Loucy (cell line): ENCODE results near the gene ASXL1.

Experiments used
- H2AFZ ChIP-seq: fragments of 200-600 bp; sonication (generic); 2 replicates; pipeline ENCODE4 v1.6.0; 2016; ENCODE audit warnings: antibody characterized with exemption, mild to moderate bottlenecking, low read length, moderate library complexity
- H3F3A ChIP-seq: fragments of 200-600 bp; 2 replicates; pipeline ENCODE4 v1.6.0; 2016; ENCODE audit warnings: antibody characterized with exemption, low read depth, mild to moderate bottlenecking
- H3K27me3 ChIP-seq: fragments of 200-600 bp; sonication (generic); 2 replicates; pipeline ENCODE4 v1.6.1; 2014; ENCODE audit warnings: low read length, mild to moderate bottlenecking; ENCODE audit not compliant: insufficient read depth, poor library complexity, severe bottlenecking
- H3K36me3 ChIP-seq: fragments of 200-600 bp; sonication (generic); 2 replicates; pipeline ENCODE4 v1.6.1; 2016; ENCODE audit warnings: low read length; ENCODE audit not compliant: insufficient read depth
- H3K4me1 ChIP-seq: fragments of 200-600 bp; sonication (generic); 2 replicates; pipeline ENCODE4 v1.5.1; 2014; ENCODE audit warnings: low read length, mild to moderate bottlenecking; ENCODE audit not compliant: insufficient read depth, poor library complexity, severe bottlenecking
- H3K4me2 ChIP-seq: fragments of 200-600 bp; sonication (generic); 2 replicates; pipeline ENCODE4 v1.6.0; 2014; ENCODE audit warnings: antibody characterized with exemption, low read length, low read depth, mild to moderate bottlenecking; ENCODE audit not compliant: poor library complexity, severe bottlenecking
- H3K4me3 ChIP-seq: fragments of 200-600 bp; sonication (generic); 2 replicates; pipeline ENCODE4 v1.5.1; 2014; ENCODE audit warnings: low read length, mild to moderate bottlenecking, mixed read lengths; ENCODE audit not compliant: poor library complexity, severe bottlenecking
- H3K79me2 ChIP-seq: fragments of 200-600 bp; sonication (generic); 2 replicates; pipeline ENCODE4 v1.6.1; 2014; ENCODE audit warnings: low read length; ENCODE audit not compliant: insufficient read depth
- H3K9ac ChIP-seq: fragments of 200-600 bp; sonication (generic); 2 replicates; pipeline ENCODE4 v1.6.0; 2014; ENCODE audit warnings: mild to moderate bottlenecking, low read depth, low read length, moderate library complexity; ENCODE audit not compliant: poor library complexity, severe bottlenecking
- H3K9me2 ChIP-seq: fragments of 200-600 bp; sonication (generic); replicated peaks from 2 replicates; pipeline ENCODE4 v1.6.1; 2016; ENCODE audit warnings: low read depth, low read length, mixed read lengths
- H3K9me3 ChIP-seq: fragments of 200-600 bp; sonication (generic); 2 replicates; pipeline ENCODE4 v1.6.1; 2014; ENCODE audit warnings: mild to moderate bottlenecking, antibody characterized with exemption, low read length, low read depth; ENCODE audit not compliant: insufficient read depth
- H4K20me1 ChIP-seq: fragments of 200-600 bp; sonication (generic); 2 replicates; pipeline ENCODE4 v1.6.0; 2014; ENCODE audit warnings: antibody characterized with exemption, low read length, mild to moderate bottlenecking; ENCODE audit not compliant: insufficient read depth, poor library complexity, severe bottlenecking
- CTCF ChIP-seq: fragments of 200-600 bp; sonication (generic); conservative IDR thresholded peaks from 2 replicates; pipeline ENCODE4 v1.5.1; 2014; ENCODE audit warnings: mild to moderate bottlenecking, antibody characterized with exemption, low read length
- EZH2phosphoT487 ChIP-seq: fragments of 200-600 bp; IDR thresholded peaks from 2 replicates; pipeline ENCODE4 v1.6.1; 2018; ENCODE audit warnings: antibody characterized with exemption, mild to moderate bottlenecking, moderate library complexity, borderline replicate concordance

Gene ASXL1

GRCh38 chr20:32357869-32358631 is at the start of gene ASXL1:
Gene ASXL1, plus strand, starts transcription at chr20:32358331. Its CDS starts 445 bp downstream, at chr20:32358776.
- H3K27me3 ChIP-seq: no peaks in the 10 kb centered on the region
- H3K36me3 ChIP-seq: no peaks in the 10 kb centered on the region
- H3K4me2 ChIP-seq: peak within 1 kb of the TSS; percentile 87
- H3K4me3 ChIP-seq: peak within 1 kb of the TSS; percentile 93
- TF ChIP-seq EZH2phosphoT487: no peak
- TF ChIP-seq CTCF: no peak
- H2AFZ ChIP-seq: peak within 1 kb of the TSS; percentile 95
- H4K20me1 ChIP-seq: peaks cover 37% of the 10 kb centered on the region
- H3K9me3 ChIP-seq: no peaks in the 10 kb centered on the region
- H3F3A ChIP-seq: no peaks in the 10 kb centered on the region
- peaks cover 24% of the 10 kb centered on the region for H3K4me1 ChIP-seq
- no peaks in the 10 kb centered on the region for H3K9me2 ChIP-seq
- peaks cover 53% of the 10 kb centered on the region for H3K79me2 ChIP-seq
- H3K9ac ChIP-seq: peak within 1 kb of the TSS; percentile 89

- no peak for TF ChIP-seq EZH2phosphoT487
- TF ChIP-seq CTCF: no peak
- no peak overlapping the region for H3K4me3 ChIP-seq
- H2AFZ ChIP-seq: no peak overlapping the region
- H3K4me2 ChIP-seq: no peak overlapping the region
- H3K27me3 ChIP-seq: no peaks in the 10 kb centered on the region
- H3K36me3 ChIP-seq: peaks cover 18% of the 10 kb centered on the region; the same call in 1 of the 2 replicates
- no peaks in the 10 kb centered on the region for H3K9me2 ChIP-seq
- no peaks in the 10 kb centered on the region for H4K20me1 ChIP-seq
- no peak overlapping the region for H3K9ac ChIP-seq
- no peaks in the 10 kb centered on the region for H3K9me3 ChIP-seq
- H3K79me2 ChIP-seq: no peaks in the 10 kb centered on the region
- H3K4me1 ChIP-seq: no peaks in the 10 kb centered on the region
- H3F3A ChIP-seq: no peaks in the 10 kb centered on the region
Measured at GRCh38 chr20:32312718-32313424, 45.3 kb upstream of the ASXL1 start.

- Histone ChIP-seq H3K4me2 (no peak overlapping the region), H3K4me3 (no peak overlapping the region), H4K20me1 (no peaks in the 10 kb centered on the region), H3K9me2 (no peaks in the 10 kb centered on the region), H3K4me1 (no peaks in the 10 kb centered on the region), H3K27me3 (no peaks in the 10 kb centered on the region), H3K9me3 (no peaks in the 10 kb centered on the region), H2AFZ (no peak overlapping the region), H3K9ac (no peak overlapping the region), H3K79me2 (no peaks in the 10 kb centered on the region), H3K36me3 (peaks cover 18% of the 10 kb centered on the region; the same call in 1 of the 2 replicates), H3F3A (no peaks in the 10 kb centered on the region)
- no peak for TF ChIP-seq EZH2phosphoT487
- no peak for TF ChIP-seq CTCF
Measured at GRCh38 chr20:32314768-32315167, 43.4 kb upstream of the ASXL1 start.
